ENCODE measurements around the gene JOSD1.

JOSD1 gene

GRCh38 chr22:38710866-38711265 is 10.1 kb upstream of the JOSD1 start:
- DNase-seq = no peak

GRCh38 chr22:38710351-38710750 is 9.6 kb upstream of the JOSD1 start:
- no peak for DNase-seq

DNA sequence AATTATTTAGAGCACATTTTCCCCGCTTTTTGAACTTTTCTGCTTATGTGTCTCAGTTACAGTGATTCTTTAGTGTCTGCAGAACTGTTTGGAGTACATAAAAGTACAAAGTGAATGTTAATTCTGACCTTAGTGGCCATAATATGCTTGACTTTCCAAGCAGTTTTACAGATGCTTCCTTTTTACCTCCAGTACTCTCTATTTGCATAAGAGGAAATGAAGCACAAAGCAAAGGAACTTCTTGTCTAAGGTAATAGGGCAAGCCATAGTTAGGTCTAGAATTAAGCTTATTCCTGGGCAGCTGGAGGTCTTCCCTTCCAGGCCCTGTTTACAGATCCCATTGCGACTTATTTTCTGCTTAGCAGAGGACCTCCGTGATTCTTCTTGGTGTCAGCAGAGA is 8.6 kb upstream of the JOSD1 start:
- no peak for DNase-seq

DNA sequence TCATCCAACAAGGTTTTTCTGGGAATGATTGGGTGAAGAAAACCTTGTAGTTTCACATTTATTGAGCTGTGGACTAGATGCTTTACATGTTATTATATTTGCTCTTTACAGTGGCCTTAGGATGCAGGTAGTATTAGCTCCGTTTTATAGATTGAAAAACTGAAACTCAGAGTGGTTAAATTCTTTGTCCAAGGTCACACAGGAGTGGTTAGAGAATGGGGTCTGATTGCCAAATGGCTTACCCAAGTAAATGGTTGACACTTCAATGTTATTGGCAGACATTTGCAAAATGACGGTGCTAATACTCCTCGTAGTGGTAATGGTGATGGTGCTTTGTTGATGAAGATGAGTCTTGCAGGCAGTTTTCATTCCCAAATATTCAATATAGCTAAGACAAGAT is 7.2 kb upstream of the JOSD1 start:
- DNase-seq = no peak

DNA sequence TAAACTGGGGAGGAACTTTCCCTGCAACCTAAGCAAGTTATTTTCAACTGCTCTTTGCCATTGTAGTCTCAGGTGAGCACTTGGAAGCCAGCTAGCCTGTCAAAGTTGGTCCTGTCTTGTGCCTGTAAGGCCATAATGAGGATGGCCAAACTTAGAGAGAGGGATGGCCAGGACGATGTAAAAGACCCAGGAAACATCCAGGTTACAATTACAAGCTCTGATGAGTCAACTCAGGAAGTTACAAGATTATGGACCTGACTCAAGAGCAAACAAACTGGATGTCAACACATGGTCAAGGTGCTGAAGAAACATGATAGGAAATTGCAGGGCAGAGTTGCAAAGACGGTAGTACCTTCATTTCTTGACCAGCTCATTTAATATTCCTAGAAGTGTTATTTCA is 6.6 kb upstream of the JOSD1 start:
- DNase-seq = no peak

DNA sequence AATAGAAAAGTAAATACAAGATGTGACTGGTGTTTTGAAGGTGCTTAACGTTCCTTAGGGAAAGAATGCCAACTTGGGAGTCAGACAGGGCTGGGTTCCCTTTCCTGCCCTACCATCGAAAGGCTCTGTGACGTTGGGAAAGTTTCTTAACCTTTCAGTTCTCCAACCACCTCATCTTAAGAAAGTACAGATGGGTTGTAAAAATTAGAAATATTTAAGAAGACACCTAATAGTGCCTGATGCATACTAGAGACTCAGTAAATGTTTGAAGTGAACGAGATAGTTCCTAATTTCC is 6.1 kb upstream of the JOSD1 start:
- DNase-seq = no peak

- DNase-seq = no peak
These were observed 5.6 kb upstream of the JOSD1 start for GRCh38 chr22:38706101-38706900.

DNA sequence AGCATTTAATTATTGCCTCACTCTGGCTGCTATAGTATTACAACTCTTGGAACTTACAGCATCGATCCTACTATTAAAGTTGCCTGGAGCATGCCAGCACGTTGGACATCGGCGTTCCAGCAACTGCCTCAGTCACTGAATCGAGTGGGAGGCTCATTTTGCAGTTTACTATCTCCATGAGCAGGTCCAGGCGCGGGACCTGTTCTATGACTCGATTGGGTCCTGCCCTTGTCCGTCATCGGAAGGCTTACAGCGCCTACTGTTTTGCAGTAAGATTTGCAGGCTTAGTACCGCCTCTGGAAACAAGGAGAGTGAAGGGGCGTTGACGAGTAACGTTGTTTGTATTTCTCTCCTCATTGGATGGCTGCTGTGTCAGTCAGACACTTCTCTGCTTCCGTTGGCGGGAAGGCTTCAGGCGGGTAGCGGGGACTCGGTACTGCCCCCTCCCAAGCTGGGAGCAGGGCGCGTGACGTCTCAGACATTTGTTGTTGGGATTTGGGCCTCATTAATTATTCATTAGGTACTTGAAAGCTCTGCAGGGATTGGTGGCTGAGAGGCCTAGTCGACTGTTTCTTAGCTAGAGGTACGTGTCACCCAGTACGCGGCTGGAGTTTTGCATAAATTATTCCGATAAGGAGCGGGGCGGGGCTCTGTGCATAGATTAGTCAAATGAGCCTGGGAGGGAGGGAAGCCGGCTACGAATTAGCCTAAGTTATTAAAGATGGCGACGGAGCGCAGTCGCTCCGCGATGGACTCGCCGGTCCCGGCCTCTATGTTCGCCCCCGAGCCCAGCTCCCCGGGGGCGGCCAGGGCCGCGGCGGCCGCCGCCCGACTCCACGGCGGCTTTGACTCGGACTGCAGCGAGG is 4.7 kb upstream of the JOSD1 start, which contains the start of gene GTPBP1:
Gene GTPBP1, plus strand, starts transcription at position 710 of the 866 bp plus-strand sequence. Its CDS starts 12 bp downstream, at position 722.
- DNase-seq = peak; percentile 100

DNA sequence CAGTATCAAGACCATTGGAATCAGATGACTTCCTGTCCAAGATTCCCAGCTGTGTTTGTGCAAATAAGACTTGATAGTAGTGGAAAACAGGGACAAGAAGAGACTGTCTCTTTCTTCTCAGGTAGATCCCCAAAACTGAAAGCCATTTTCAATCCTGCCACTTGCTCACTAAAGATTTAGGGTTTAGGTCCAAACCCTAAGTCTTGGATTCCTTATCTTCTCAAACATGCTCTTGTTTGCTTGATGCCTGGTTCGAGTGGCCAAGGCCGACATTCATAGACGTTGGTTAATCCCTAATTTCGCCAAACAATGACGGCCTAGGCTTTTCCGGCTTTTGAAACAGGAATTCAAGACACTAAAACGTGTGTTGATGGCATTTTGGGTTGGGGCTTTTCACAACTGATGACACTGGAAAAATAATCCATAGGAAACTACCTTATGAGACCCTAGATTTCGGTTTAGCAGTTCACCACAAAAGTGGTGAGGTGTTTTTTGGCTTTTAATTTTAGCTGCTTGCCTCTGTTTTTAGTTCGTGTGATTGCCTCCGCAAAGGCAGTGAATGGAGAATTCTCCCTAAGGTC is 4.0 kb upstream of the JOSD1 start:
- no peak for DNase-seq

DNA sequence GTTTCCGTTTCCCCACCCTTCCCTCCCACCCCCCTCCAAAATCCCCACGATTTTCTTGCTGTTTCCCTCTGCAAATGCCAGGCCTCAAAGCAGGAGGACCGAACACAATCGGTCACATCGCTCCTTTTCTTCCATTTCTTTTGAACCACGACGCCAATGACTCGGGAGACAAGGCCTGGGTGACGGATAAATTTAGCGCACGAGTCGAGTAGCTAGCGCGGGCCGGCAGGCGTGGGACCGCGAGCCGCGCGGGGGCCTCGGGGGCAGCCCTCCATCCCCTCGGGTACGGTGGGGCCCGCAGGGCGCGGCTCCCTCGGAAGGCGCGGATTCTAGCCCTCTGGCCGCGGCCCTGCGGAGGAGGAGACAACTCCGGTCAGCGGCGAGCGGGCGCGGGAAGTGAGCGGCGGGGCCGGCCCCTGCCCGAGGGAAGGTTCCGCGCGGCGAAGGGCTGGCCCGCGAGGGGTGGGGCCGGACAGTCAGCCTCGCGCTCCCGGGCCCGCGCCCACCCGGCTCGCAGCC is 414 bp downstream of the JOSD1 start:
- DNase-seq = peak; percentile 60

- DNase-seq = peak; percentile 20
These were observed 959 bp downstream of the JOSD1 start for GRCh38 chr22:38699784-38700183.

- no peak for DNase-seq
These were observed 1.6 kb downstream of the JOSD1 start for GRCh38 chr22:38699143-38699542.

DNA sequence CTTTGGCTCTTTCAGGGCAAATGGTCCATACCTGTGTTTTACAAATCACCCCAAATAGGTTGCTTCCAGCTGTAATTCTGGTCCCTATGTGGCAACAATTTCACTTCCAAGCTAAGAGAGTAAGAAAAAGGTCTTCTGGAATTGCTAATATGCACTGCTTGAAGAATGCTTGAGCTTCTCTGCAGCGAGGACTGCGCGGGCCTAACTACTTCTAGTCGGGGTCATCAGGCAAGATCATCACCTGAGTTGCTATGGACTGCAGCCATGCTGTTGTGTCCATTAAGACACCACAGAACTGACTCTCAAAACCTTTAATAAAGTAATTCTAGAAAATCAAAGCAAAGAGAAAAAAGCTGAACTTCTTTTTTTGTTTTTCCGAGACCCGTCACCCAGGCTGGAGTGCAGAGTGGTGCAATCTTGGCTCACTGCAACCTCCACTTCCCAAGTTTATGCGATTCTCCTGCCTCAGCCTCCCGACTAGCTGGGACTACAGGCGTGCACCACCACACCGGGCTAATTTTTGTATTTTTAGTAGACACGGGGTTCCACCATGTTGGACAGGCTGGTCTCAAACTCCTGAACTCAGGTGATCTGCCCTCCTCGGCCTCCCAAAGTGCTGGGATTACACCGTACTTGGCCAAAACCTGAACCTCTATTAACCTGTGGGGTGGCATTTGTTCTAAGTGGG is 2.2 kb downstream of the JOSD1 start:
- DNase-seq = no peak

GRCh38 chr22:38697425-38698089 is 3.2 kb downstream of the JOSD1 start:
- no peak for DNase-seq

GRCh38 chr22:38696606-38697424 is 3.9 kb downstream of the JOSD1 start:
- DNase-seq = peak; percentile 80

DNA sequence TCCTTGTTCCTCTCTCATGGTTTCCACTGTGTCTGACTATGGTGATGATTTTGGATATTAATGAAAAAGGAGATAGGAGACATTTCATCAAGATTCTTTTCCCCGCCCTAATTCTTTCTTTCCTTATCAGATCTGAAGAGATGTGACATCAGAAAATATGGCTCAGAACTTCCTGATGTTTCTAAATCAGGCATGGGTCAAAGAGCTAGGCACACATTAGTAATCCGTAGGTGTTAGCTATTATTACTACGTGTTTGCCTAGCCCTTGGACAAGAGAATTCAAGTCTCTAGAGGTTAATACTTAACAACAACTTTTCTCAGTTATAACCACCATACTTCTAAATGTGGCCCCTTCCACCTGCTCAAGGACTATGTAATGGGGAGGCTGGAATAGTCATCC is 5.8 kb downstream of the JOSD1 start:
- no peak for DNase-seq

GRCh38 chr22:38694049-38694448 is 6.7 kb downstream of the JOSD1 start:
- no peak for DNase-seq

- DNase-seq = no peak
These were observed 11.1 kb downstream of the JOSD1 start for GRCh38 chr22:38689651-38690050.

DNA sequence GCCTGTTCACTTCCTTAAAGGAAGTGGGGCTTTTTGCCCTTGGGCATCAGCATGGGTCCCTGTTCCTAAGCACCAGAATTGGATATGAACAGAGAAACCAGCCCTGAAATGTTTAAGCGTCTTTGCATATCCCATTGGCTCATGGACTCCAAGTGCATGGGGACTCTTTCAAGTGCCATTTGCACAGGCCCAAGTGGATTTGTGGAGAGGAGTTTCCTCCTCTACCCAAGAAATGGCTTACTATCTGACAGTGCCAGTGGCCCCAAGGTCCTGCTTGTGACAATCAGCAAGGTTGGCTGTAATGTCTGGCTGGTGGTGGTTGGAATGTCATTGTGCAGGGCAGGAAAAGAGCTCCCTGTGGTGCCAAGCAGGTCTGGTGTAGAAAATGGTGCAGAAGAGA is 15.0 kb downstream of the JOSD1 start:
- no peak for DNase-seq

- DNase-seq = no peak
These were observed 15.8 kb downstream of the JOSD1 start for GRCh38 chr22:38684895-38685294.

DNA sequence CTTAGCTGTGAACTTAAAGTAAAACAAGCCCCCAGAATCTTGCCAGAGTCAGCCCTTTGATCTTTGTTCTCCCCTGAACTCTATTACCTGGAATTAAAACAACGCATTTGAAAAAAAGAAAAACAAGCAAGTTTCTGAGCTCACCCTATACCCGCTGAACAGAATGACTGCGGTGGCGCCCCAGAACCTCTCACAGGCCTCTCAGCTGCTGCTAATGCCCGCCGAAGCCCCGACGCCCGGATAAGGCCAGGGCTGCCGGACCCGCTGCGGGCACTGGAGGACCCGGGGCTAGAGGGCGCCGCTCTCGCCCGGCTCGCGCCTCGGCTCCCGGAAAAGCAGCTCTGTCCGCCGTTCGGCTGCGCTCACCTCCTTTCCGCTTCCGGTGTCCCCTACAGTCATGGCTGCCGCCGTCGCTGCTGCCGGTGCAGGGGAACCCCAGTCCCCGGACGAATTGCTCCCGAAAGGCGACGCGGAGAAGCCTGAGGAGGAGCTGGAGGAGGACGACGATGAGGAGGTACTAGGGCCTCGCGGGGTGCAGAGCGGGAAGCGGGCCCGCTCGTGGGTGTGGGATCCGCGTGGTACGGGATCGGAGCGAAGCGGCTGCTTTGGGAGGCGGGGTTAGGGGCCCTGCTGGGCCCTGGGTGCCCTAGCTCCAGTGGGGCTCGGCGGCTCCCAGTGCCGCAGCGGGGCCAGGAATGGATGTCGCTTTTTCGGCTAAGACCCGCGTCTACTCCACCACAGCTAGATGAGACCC is 19.0 kb downstream of the JOSD1 start, which contains the start of gene TOMM22:
Gene TOMM22, plus strand, starts transcription at position 376 of the 754 bp plus-strand sequence. Its CDS starts 22 bp downstream, at position 398.
- peak; percentile 87 for DNase-seq
